ENCODE results near the gene OTOP3.

DNA sequence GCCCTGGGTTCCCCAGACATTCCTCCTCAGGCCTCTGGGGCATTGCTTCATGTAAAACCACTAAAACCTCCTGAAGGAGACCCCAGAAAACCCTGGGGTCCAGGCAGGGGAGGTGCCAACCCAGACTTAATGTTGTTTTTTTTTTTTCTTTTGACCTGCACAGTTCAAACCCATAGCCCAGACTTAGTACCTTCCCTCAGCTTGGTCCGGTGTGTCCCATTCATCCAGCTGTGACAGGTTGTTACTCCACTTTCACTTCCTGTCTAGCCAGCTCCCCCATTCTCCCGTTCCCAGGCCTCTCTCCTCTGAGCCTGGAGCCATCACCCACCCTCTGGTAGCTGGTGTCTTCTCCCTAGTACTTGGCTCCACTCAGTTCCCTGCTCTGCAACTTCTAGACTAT, 56.5 kb downstream of the OTOP3 start:
- TF ChIP-seq POLR2A (IDR thresholded peaks at IDR 0.05; ENCODE audit: low read depth, low read length) (no peak), POLR2AphosphoS5 (IDR thresholded peaks at IDR 0.05; ENCODE audit: low read depth, low read length) (no peak), TAF1 (IDR thresholded peaks at IDR 0.05; ENCODE audit: low read depth, low read length) (no peak)
